ENCODE data around the gene LPP. TPM values are rescaled to one million over a fixed set of nuclear protein-coding genes. Genes with fewer than 3 reads are reported as not detected.

The LPP gene
- total and polyA plus RNA-seq, 9 of the 15 experiments (the other 6 are each of a cell fraction or from before 2014, with no cell fraction given): 0.07 to 0.18 TPM; not detected in 7

- no peak overlapping the region for H3K27ac ChIP-seq (ENCODE audit: extremely low read depth, low read depth, low read length)
- no TSS peak for BruUV-seq (replicated peaks)
- H4K20me1 ChIP-seq (replicated peaks; ENCODE audit: control insufficient read depth, insufficient read depth, low read length): no peaks in the 10 kb centered on the region
- intact Hi-C loops (cut with micrococcal nuclease) (no loop called here), in situ Hi-C loops (cut with MboI) (no loop called here)
- no peak for TF ChIP-seq CAMTA2 (CRISPR knock-in tag; conservative IDR thresholded peaks at IDR 0.05)
- no peak for TF ChIP-seq SMAD1 (IDR thresholded peaks at IDR 0.05; ENCODE audit: low read depth, low read length, partially characterized antibody)
- TF ChIP-seq NCOA1 (IDR thresholded peaks at IDR 0.05; ENCODE audit: low read depth): no peak
- no peak for TF ChIP-seq JUNB (CRISPR knock-in tag; conservative IDR thresholded peaks at IDR 0.05)
- no peak for TF ChIP-seq TFAM (CRISPR knock-in tag; conservative IDR thresholded peaks at IDR 0.05)
- TF ChIP-seq SMARCA5 (IDR thresholded peaks at IDR 0.05): no peak
- no peak for TF ChIP-seq NKRF (IDR thresholded peaks at IDR 0.05; ENCODE audit: borderline replicate concordance)
- TF ChIP-seq ZNF140 (CRISPR knock-in tag; IDR thresholded peaks at IDR 0.05): no peak
- TF ChIP-seq ZNF277 (CRISPR knock-in tag; IDR thresholded peaks at IDR 0.05; ENCODE audit: borderline replicate concordance): no peak
- TF ChIP-seq NR2F6 (CRISPR knock-in tag; IDR thresholded peaks at IDR 0.05): no peak
- TF ChIP-seq ZSCAN32 (CRISPR knock-in tag; IDR thresholded peaks at IDR 0.05): no peak
- TF ChIP-seq ZNF324 (CRISPR knock-in tag; IDR thresholded peaks at IDR 0.05): no peak
- no peak for TF ChIP-seq ZNF644 (tag; IDR thresholded peaks at IDR 0.05; ENCODE audit: low read depth)
- no peak for TF ChIP-seq HINFP (tag; conservative IDR thresholded peaks at IDR 0.05; ENCODE audit: low read depth)
- no peak for TF ChIP-seq STAT6 (CRISPR knock-in tag; IDR thresholded peaks at IDR 0.05)
- H3K9ac ChIP-seq (ENCODE audit: insufficient read depth in 1 of 2, low read depth in 2 of 2, low read length in 2 of 2): no peak overlapping the region
- no peak for FAIRE-seq
- H3K9me1 ChIP-seq (ENCODE audit: control insufficient read depth, insufficient read depth, low read length): no peaks in the 10 kb centered on the region
- no peak overlapping the region for H3K4me2 ChIP-seq (ENCODE audit: insufficient read depth, low read length)
- no peak overlapping the region for H3K4me3 ChIP-seq
- POLR2A ChIA-PET: no interaction called here
- 0% methylated on average over 3 of the region's 3 CpGs for WGBS (ENCODE audit: insufficient coverage, low coverage, missing lambda C conversion rate)
- no peaks in the 10 kb centered on the region for H3K79me2 ChIP-seq (ENCODE audit: control insufficient read depth, insufficient read depth, low read length)
- CTCF ChIA-PET (ENCODE audit: low intra/inter-chr PET ratio): no interaction called here
- no peak for DNase-seq (ENCODE audit: extremely low read depth in 1 of 4, low spot score in 3 of 4)
- no peaks in the 10 kb centered on the region for H3K4me1 ChIP-seq (replicated peaks in 1 of 2; ENCODE audit: control insufficient read depth in 2 of 2, insufficient read depth in 2 of 2, low read length in 2 of 2)
- H3K27me3 ChIP-seq (ENCODE audit: control insufficient read depth in 2 of 2, insufficient read depth in 2 of 2, low read length in 2 of 2): no peaks in the 10 kb centered on the region
- no peaks in the 10 kb centered on the region for H3K36me3 ChIP-seq (ENCODE audit: control insufficient read depth, insufficient read depth, low read length)
- no peak for ATAC-seq
- no peaks in the 10 kb centered on the region for H3K9me3 ChIP-seq (replicated peaks; ENCODE audit: control insufficient read depth, insufficient read depth, low read depth, low read length)
- no peak overlapping the region for H2AFZ ChIP-seq (ENCODE audit: low read depth, low read length)
Observed at GRCh38 chr3:188125076-188125475, 28.9 kb upstream of the LPP start.

All from K562 (cell line).